Thoracic aorta (tissue), 2 donors: ENCODE results near the gene VPS11. TPM values are rescaled to one million over a fixed set of nuclear protein-coding genes. Genes with fewer than 3 reads are reported as not detected.
A peak's percentile ranks its signal among the peaks of the same experiment; 100 is the strongest.

Source experiments
- ATAC-seq: fragments of 150-250 bp; one replicate; pipeline ENCODE4 v1.8.0; 2017; ENCODE audit warnings: low read depth; ENCODE audit not compliant: insufficient number of reproducible peaks, low FRiP score
- DNase-seq: peaks from one replicate; pipeline ENCODE4 v3.0.0-alpha.2; 2020; ENCODE audit warnings: low spot score
- H3K27ac ChIP-seq, 2 donors: fragments of 200-600 bp; sonication (generic); 1 replicate in 1 of 2; 2 replicates in 1 of 2; pipeline ENCODE4 v1.5.1; 2016; ENCODE audit warnings: mild to moderate bottlenecking in 2 of 2, moderate library complexity in 2 of 2
- H3K27me3 ChIP-seq: fragments of 200-600 bp; sonication (generic); replicated peaks from 2 replicates; pipeline ENCODE4 v1.6.0; 2016; ENCODE audit warnings: mild to moderate bottlenecking; ENCODE audit not compliant: insufficient read depth
- H3K36me3 ChIP-seq: fragments of 200-600 bp; sonication (generic); one replicate; pipeline ENCODE4 v1.5.1; 2016
- H3K4me1 ChIP-seq, 2 donors: fragments of 200-600 bp; sonication (generic); 1 replicate in 1 of 2; 2 replicates in 1 of 2; pipeline versions ENCODE4 v1.5.1 to v1.6.0; 2016; ENCODE audit warnings: low read depth in 2 of 2, mild to moderate bottlenecking in 1 of 2; ENCODE audit not compliant: control insufficient read depth in 1 of 2
- H3K4me3 ChIP-seq: fragments of 200-600 bp; sonication (generic); 2 replicates; pipeline ENCODE4 v1.5.1; 2016; ENCODE audit warnings: mild to moderate bottlenecking
- H3K9me3 ChIP-seq: fragments of 200-600 bp; sonication (generic); 2 replicates; pipeline ENCODE4 v1.5.1; 2016
- total RNA-seq, 2 donors: library from RNA; depleted of rRNA; stranded (reverse); fragments of >200 nt; gene quantifications; one replicate each; pipeline versions ENCODE4 v1.1.0 to v1.2.3, GENCODE V29; 2016
- TF ChIP-seq, protein P1 (sequence below): fragments of 200-600 bp; sonication (generic); IDR thresholded peaks from one replicate; pipeline ENCODE4 v1.5.1; 2019; ENCODE audit warnings: antibody characterized with exemption

The VPS11 gene
- total RNA-seq, 2 donors from 2014 or later: 32.0 to 35.3 TPM

DNA sequence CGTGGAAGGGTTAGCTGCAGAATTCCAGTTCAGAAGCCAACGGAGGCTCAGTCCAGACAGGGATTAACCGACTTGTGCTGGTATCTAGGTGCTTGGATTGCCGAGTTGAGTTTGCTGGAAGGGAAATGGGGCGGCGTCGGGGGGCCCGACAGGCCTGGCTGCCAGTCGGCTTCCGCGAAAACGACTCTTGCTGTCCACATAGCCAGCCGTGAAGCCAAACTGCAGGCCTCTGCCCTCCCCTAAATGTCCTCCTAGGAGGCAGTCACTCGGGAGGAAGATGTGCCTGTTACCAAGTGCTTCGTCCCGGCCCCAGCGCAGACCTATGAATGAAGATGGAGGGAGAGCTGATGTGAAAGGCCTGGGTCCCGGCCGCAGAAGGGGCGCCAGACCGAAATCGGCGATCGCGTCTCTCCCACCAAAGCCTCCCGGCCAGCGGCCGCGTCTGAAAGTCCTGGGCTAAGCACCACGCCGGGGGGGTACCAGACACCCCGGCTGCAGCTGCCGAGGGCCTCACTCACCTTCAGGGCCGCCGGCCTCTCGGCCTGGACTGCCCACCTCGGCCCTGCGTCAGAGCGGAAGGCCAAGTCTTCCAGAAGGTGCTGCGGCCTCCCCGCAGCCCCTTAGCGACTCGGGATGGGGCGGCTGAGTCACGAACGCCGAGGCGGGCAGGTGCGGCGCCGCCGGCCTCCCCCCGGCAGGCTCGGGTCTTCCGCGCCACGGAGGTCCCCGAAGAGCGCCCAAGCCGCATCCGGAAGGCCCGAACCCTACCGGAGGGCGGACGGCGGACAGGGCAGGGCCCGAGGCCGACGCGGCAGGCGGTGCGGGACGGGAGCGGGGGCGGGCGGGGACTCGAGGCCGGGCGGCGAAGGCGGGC lies 26.6 kb downstream of the VPS11 start:
- peak; percentile 2 for ATAC-seq
- H3K27ac ChIP-seq: peak overlapping the region; percentile 88 to 95
- no peaks in the 10 kb centered on the region for H3K9me3 ChIP-seq
- H3K27me3 ChIP-seq: no peaks in the 10 kb centered on the region
- H3K36me3 ChIP-seq: peaks cover 18% of the 10 kb centered on the region
- TF ChIP-seq, protein P1, sequence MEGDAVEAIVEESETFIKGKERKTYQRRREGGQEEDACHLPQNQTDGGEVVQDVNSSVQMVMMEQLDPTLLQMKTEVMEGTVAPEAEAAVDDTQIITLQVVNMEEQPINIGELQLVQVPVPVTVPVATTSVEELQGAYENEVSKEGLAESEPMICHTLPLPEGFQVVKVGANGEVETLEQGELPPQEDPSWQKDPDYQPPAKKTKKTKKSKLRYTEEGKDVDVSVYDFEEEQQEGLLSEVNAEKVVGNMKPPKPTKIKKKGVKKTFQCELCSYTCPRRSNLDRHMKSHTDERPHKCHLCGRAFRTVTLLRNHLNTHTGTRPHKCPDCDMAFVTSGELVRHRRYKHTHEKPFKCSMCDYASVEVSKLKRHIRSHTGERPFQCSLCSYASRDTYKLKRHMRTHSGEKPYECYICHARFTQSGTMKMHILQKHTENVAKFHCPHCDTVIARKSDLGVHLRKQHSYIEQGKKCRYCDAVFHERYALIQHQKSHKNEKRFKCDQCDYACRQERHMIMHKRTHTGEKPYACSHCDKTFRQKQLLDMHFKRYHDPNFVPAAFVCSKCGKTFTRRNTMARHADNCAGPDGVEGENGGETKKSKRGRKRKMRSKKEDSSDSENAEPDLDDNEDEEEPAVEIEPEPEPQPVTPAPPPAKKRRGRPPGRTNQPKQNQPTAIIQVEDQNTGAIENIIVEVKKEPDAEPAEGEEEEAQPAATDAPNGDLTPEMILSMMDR: no peak
- peak overlapping the region; percentile 86 for H3K4me3 ChIP-seq
- no peak for DNase-seq
- peaks cover 16 to 23% of the 10 kb centered on the region in 2 donors for H3K4me1 ChIP-seq

GRCh38 chr11:119094816-119095065 lies 27.1 kb downstream of the VPS11 start:
- Histone ChIP-seq H3K4me1 (peaks cover 16 to 24% of the 10 kb centered on the region in 2 donors), H3K27ac (peak overlapping the region; percentile 88 to 95), H3K36me3 (peaks cover 18% of the 10 kb centered on the region), H3K4me3 (peak overlapping the region; percentile 86), H3K9me3 (no peaks in the 10 kb centered on the region), H3K27me3 (no peaks in the 10 kb centered on the region)
- peak; percentile 59 for DNase-seq
- ATAC-seq: peak; percentile 54
- TF ChIP-seq, protein P1: peak; percentile 64

GRCh38 chr11:119095066-119095880 lies 27.7 kb downstream of the VPS11 start:
- ATAC-seq (peak; percentile 97), DNase-seq (peak; percentile 97)
- Histone ChIP-seq H3K27ac (peak overlapping the region; percentile 88 to 95), H3K9me3 (no peaks in the 10 kb centered on the region), H3K27me3 (no peaks in the 10 kb centered on the region), H3K4me1 (peaks cover 18 to 30% of the 10 kb centered on the region in 2 donors), H3K4me3 (peak overlapping the region; percentile 86), H3K36me3 (peaks cover 18% of the 10 kb centered on the region)
- TF ChIP-seq, protein P1: no peak

- ATAC-seq: no peak
- H3K4me3 ChIP-seq: no peak overlapping the region
- no peak overlapping the region for H3K27ac ChIP-seq
- no peaks in the 10 kb centered on the region for H3K27me3 ChIP-seq
- H3K4me1 ChIP-seq: peaks cover 19 to 32% of the 10 kb centered on the region in 2 donors
- no peak for DNase-seq
- H3K9me3 ChIP-seq: no peaks in the 10 kb centered on the region
- peaks cover 18% of the 10 kb centered on the region for H3K36me3 ChIP-seq
- TF ChIP-seq, protein P1: no peak
Observed at GRCh38 chr11:119099711-119100110, 32.1 kb downstream of the VPS11 start.
